HepG2 (cell line): ENCODE results near the gene PEX11B. TPM values are rescaled to one million over a fixed set of nuclear protein-coding genes. Genes with fewer than 3 reads are reported as not detected.
A peak's percentile ranks its signal among the peaks of the same experiment; 100 is the strongest.

Source experiments
- ARID2 ChIP-seq: sonication (generic); formaldehyde crosslinking; IDR thresholded peaks from 2 replicates; pipeline ENCODE4 v1.8.1; 2022; ENCODE audit warnings: mild to moderate bottlenecking, missing genetic modification reagents, borderline replicate concordance
- CBX1 ChIP-seq: IDR thresholded peaks from one replicate; pipeline ENCODE4 v1.6.1; 2016; ENCODE audit warnings: antibody characterized with exemption, low read depth
- CHD2 ChIP-seq: IDR thresholded peaks from 2 replicates; pipeline ENCODE4 v1.6.1; 2011; ENCODE audit warnings: low read depth, low read length, improper control_type of control experiment
- CSRNP1 ChIP-seq: sonication (generic); formaldehyde crosslinking; IDR thresholded peaks from 2 replicates; pipeline ENCODE4 v1.8.1; 2023; ENCODE audit warnings: mild to moderate bottlenecking, missing genetic modification reagents
- MIER2 ChIP-seq: IDR thresholded peaks from 2 replicates; pipeline ENCODE4 v1.6.1; 2016; ENCODE audit warnings: missing biosample characterization, missing genetic modification reagents
- PRPF4 ChIP-seq: fragments of 200-400 bp; formaldehyde crosslinking; IDR thresholded peaks from 2 replicates; pipeline ENCODE4 v1.6.1; 2016; ENCODE audit warnings: low read length, low read depth; ENCODE audit not compliant: poor library complexity, severe bottlenecking
- ZBTB38 ChIP-seq: sonication (generic); formaldehyde crosslinking; IDR thresholded peaks from 2 replicates; pipeline ENCODE4 v1.5.1; 2020; ENCODE audit warnings: mild to moderate bottlenecking, missing genetic modification reagents
- ZBTB46 ChIP-seq: sonication (generic); formaldehyde crosslinking; IDR thresholded peaks from 2 replicates; pipeline ENCODE4 v1.4.0; 2020; ENCODE audit warnings: mild to moderate bottlenecking, missing genetic modification reagents, borderline replicate concordance
- ZMYM2 ChIP-seq: sonication (generic); formaldehyde crosslinking; IDR thresholded peaks from 2 replicates; pipeline ENCODE4 v1.8.0; 2022; ENCODE audit warnings: mild to moderate bottlenecking, missing genetic modification reagents
- ZNF468 ChIP-seq: sonication (generic); formaldehyde crosslinking; IDR thresholded peaks from 2 replicates; pipeline ENCODE4 v1.8.0; 2022; ENCODE audit warnings: mild to moderate bottlenecking, moderate library complexity, missing genetic modification reagents
- ZNF580 ChIP-seq: IDR thresholded peaks from 2 replicates; pipeline ENCODE4 v1.6.1; 2016; ENCODE audit warnings: low read depth, borderline replicate concordance
- ZNF598 ChIP-seq: sonication (generic); formaldehyde crosslinking; IDR thresholded peaks from 2 replicates; pipeline ENCODE4 v1.5.1; 2020; ENCODE audit warnings: mild to moderate bottlenecking, missing genetic modification reagents, borderline replicate concordance
- ZNF724P ChIP-seq: sonication (generic); formaldehyde crosslinking; IDR thresholded peaks from 2 replicates; pipeline ENCODE4 v1.8.0; 2022; ENCODE audit warnings: missing genetic modification reagents, borderline replicate concordance
- ZNF737 ChIP-seq: sonication (generic); formaldehyde crosslinking; IDR thresholded peaks from 2 replicates; pipeline ENCODE4 v1.5.0; 2020; ENCODE audit warnings: missing genetic modification reagents, mild to moderate bottlenecking, borderline replicate concordance
- ZNF776 ChIP-seq: sonication (generic); formaldehyde crosslinking; IDR thresholded peaks from 2 replicates; pipeline ENCODE4 v1.4.0; 2020; ENCODE audit warnings: mild to moderate bottlenecking, missing genetic modification reagents
- ZSCAN29 ChIP-seq: sonication (generic); formaldehyde crosslinking; conservative IDR thresholded peaks from 2 replicates; pipeline ENCODE4 v1.4.0; 2020; ENCODE audit warnings: mild to moderate bottlenecking, missing genetic modification reagents
- polyA plus RNA-seq, 8 experiments: library from polyadenylated mRNA; depleted of rRNA in 3 of 8; stranded (reverse) in 7 of 8; unstranded in 1 of 8; fragments of >200 nt; fragmentation: Illumina TruSeq in 4 of 8; extraction: Trizol in 4 of 8; gene quantifications; 2 replicates each; pipeline versions ENCODE4 v1.2.1 to v1.2.3, GENCODE V29; 2011 to 2016; ENCODE audit warnings: low read depth in 4 of 8, missing spikeins in 1 of 8, mixed read lengths in 1 of 8; ENCODE audit not compliant: insufficient read depth in 1 of 8
- total RNA-seq, 5 experiments: library from RNA; depleted of rRNA; stranded (reverse); fragments of >200 nt; fragmentation: Illumina TruSeq; extraction: Trizol; gene quantifications; 2 replicates each; pipeline ENCODE4 v1.2.3, GENCODE V29; 2016; ENCODE audit warnings: low read depth in 1 of 5
- TF ChIP-seq, protein P1 (sequence below): sonication (generic); formaldehyde crosslinking; IDR thresholded peaks from 2 replicates; pipeline ENCODE4 v1.4.0; 2020; ENCODE audit warnings: missing genetic modification reagents
- TF ChIP-seq, protein P2 (sequence below): sonication (generic); formaldehyde crosslinking; IDR thresholded peaks from 2 replicates; pipeline ENCODE4 v1.5.1; 2020; ENCODE audit warnings: missing genetic modification reagents, mild to moderate bottlenecking, borderline replicate concordance
- TF ChIP-seq, protein P3 (sequence below): IDR thresholded peaks from 2 replicates; pipeline ENCODE4 v1.6.1; 2016

Gene PEX11B
- total and polyA plus RNA-seq, 2 of the 13 experiments (the other 11 are each of a cell fraction or from before 2014, with no cell fraction given) = 21.6 to 48.4 TPM

DNA sequence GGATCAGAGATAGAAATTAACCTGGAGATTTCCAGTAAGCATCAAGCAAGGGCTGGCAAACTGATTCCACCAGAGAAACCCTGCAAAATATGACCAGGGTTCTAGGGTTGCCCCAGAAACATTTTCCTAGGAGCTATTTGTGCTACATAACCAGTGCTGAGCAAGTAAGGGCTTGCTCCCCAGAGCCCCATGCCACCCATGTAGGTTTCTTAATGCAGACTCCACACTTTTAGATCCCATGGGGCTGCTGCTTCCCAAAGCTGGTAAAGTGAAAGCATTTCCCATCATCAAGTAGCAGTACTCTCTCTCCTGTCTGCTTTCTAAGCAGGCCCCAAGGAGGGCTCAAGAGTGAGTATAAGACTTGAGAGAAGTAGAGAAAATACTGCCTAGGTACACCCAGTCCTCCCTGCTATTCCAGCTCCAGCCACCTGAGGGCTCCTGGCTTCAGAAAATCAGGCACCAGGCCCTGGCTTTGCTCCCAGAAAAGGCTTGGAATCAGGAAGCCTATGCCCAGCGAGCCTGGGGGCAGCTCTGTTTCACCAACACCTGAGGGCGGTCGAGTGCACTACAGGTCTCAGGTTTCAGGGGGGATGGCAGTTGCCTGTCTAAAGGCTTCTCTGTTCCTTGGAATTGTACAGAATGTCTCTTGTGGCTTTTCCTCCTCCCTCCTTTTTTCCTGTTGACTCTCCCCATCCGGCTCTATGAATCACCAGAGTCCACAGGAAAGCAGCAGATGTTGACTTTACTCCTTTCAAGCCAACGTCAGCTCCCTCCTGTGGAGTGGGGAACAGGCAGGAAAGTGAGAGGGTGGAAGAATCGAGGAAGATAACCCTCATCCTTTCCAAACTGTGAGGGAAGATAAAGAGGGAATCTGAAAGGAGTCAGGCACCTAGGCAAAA is 26.7 kb downstream of the PEX11B start (continued):
- TF ChIP-seq ZBTB38 (CRISPR knock-in tag) = peak; percentile 65; the same call in 1 of the 2 replicates
- no peak for TF ChIP-seq PRPF4
- TF ChIP-seq CSRNP1 = peak; percentile 37; the same call in 1 of the 2 replicates
- no peak for TF ChIP-seq ZNF737 (CRISPR knock-in tag)
- TF ChIP-seq, protein P1, sequence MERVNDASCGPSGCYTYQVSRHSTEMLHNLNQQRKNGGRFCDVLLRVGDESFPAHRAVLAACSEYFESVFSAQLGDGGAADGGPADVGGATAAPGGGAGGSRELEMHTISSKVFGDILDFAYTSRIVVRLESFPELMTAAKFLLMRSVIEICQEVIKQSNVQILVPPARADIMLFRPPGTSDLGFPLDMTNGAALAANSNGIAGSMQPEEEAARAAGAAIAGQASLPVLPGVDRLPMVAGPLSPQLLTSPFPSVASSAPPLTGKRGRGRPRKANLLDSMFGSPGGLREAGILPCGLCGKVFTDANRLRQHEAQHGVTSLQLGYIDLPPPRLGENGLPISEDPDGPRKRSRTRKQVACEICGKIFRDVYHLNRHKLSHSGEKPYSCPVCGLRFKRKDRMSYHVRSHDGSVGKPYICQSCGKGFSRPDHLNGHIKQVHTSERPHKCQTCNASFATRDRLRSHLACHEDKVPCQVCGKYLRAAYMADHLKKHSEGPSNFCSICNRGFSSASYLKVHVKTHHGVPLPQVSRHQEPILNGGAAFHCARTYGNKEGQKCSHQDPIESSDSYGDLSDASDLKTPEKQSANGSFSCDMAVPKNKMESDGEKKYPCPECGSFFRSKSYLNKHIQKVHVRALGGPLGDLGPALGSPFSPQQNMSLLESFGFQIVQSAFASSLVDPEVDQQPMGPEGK (CRISPR knock-in tag) = peak; percentile 76
- no peak for TF ChIP-seq ZNF468 (CRISPR knock-in tag)
- TF ChIP-seq CHD2 = no peak
- TF ChIP-seq ZNF776 = no peak
- peak; percentile 11; the same call in 1 of the 2 replicates for TF ChIP-seq MIER2 (CRISPR knock-in tag)
- peak; percentile 68; the same call in 1 of the 2 replicates for TF ChIP-seq ZNF580
- no peak for TF ChIP-seq ZSCAN29 (CRISPR knock-in tag)
- no peak for TF ChIP-seq ZNF724P (CRISPR knock-in tag)
- TF ChIP-seq, protein P2, sequence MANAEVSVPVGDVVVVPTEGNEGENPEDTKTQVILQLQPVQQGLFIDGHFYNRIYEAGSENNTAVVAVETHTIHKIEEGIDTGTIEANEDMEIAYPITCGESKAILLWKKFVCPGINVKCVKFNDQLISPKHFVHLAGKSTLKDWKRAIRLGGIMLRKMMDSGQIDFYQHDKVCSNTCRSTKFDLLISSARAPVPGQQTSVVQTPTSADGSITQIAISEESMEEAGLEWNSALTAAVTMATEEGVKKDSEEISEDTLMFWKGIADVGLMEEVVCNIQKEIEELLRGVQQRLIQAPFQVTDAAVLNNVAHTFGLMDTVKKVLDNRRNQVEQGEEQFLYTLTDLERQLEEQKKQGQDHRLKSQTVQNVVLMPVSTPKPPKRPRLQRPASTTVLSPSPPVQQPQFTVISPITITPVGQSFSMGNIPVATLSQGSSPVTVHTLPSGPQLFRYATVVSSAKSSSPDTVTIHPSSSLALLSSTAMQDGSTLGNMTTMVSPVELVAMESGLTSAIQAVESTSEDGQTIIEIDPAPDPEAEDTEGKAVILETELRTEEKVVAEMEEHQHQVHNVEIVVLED (CRISPR knock-in tag) = peak; percentile 30; the same call in 1 of the 2 replicates
- no peak for TF ChIP-seq ZMYM2 (CRISPR knock-in tag)
- TF ChIP-seq, protein P3, sequence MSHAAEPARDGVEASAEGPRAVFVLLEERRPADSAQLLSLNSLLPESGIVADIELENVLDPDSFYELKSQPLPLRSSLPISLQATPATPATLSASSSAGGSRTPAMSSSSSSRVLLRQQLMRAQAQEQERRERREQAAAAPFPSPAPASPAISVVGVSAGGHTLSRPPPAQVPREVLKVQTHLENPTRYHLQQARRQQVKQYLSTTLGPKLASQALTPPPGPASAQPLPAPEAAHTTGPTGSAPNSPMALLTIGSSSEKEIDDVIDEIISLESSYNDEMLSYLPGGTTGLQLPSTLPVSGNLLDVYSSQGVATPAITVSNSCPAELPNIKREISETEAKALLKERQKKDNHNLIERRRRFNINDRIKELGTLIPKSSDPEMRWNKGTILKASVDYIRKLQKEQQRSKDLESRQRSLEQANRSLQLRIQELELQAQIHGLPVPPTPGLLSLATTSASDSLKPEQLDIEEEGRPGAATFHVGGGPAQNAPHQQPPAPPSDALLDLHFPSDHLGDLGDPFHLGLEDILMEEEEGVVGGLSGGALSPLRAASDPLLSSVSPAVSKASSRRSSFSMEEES (CRISPR knock-in tag) = peak; percentile 37; the same call in 1 of the 2 replicates
- TF ChIP-seq ZNF598 = no peak
- TF ChIP-seq ARID2 (CRISPR knock-in tag) = 0 out of 2 replicates have a peak, but pooled peaks have one; percentile 21
- TF ChIP-seq CBX1 = no peak
- TF ChIP-seq ZBTB46 (CRISPR knock-in tag) = no peak
